Mucosa of descending colon (tissue), 3 donors: ENCODE results near the gene NAA20. TPM values are rescaled to one million over a fixed set of nuclear protein-coding genes. Genes with fewer than 3 reads are reported as not detected.

Experiments
- ATAC-seq: fragments of 200-7000 bp; cut with Tn5 transposase; one replicate; pipeline ENCODE4 v1.9.1; 2020; ENCODE audit warnings: mild to moderate bottlenecking, moderate library complexity
- DNase-seq, 3 donors: peaks; one replicate each; pipeline ENCODE4 v3.0.0-alpha.2; 2020
- H3K36me3 ChIP-seq: fragments of 200-600 bp; one replicate; pipeline ENCODE4 v1.8.0; 2021; ENCODE audit warnings: low read depth, mild to moderate bottlenecking
- H3K4me1 ChIP-seq: fragments of 200-600 bp; one replicate; pipeline ENCODE4 v1.8.0; 2021; ENCODE audit warnings: low read depth, mild to moderate bottlenecking
- H3K4me3 ChIP-seq: fragments of 200-600 bp; one replicate; pipeline ENCODE4 v1.8.0; 2021; ENCODE audit warnings: mild to moderate bottlenecking
- H3K9me3 ChIP-seq: fragments of 200-600 bp; one replicate; pipeline ENCODE4 v1.8.0; 2021; ENCODE audit warnings: mild to moderate bottlenecking
- intact Hi-C, 2 donors: fragments of 100-400 bp; cut with DNase I in 1 of 2; cut with micrococcal nuclease in 1 of 2; formaldehyde crosslinking; loops; one replicate each; pipeline versions ENCODE4 v1.11.0 to v1.11.1; 2022; cut with DNase I, micrococcal nuclease
- total RNA-seq, 3 donors: library from RNA; stranded (reverse); fragmentation: NEBNext Ultra II Directional in 2 of 3; extraction: Animal tissue kit (Norgen Biotek cat#: 25700) in 2 of 3; gene quantifications; one replicate each; pipeline versions ENCODE4 v1.2.1 to v1.2.4, GENCODE V29; 2021 to 2023
- TF ChIP-seq, protein P1 (sequence below): fragments of 200-600 bp; IDR thresholded peaks from one replicate; pipeline ENCODE4 v1.8.0; 2022; ENCODE audit warnings: antibody characterized with exemption, mild to moderate bottlenecking
- donor health status: DM: no; HTN: no; CAD: no; lungs with moderate emphysema.
- donor health status: DM: no; HTN: no; CAD: no.
- donor health status: DM: no; HTN: yes; CAD: no.

NAA20 gene
- total RNA-seq, 3 donors from 2014 or later, result 38.7 to 46.6 (median 42.3) TPM

DNA sequence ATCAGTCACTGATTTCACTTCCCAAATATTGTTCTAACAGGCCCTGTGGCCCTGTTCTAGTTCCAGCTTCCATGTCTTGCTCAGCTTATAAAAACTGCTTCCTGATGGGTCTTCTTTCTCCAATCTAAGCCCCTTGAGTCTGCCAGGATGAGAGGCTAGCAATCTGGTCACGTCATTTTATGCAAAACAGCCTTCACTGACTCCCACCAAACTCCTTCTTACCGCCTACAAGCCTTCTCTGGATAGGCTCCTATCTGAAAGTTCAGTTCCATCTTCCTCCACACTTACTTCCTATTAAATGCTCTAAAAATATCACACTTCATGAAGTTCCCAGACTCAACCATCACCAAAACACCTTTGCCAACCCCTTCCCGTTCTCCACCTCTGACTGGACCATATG is 19.6 kb downstream of the NAA20 start:
- peaks cover 15% of the 10 kb centered on the region for H3K36me3 ChIP-seq
- no peak overlapping the region for H3K4me3 ChIP-seq
- TF ChIP-seq, protein P1, sequence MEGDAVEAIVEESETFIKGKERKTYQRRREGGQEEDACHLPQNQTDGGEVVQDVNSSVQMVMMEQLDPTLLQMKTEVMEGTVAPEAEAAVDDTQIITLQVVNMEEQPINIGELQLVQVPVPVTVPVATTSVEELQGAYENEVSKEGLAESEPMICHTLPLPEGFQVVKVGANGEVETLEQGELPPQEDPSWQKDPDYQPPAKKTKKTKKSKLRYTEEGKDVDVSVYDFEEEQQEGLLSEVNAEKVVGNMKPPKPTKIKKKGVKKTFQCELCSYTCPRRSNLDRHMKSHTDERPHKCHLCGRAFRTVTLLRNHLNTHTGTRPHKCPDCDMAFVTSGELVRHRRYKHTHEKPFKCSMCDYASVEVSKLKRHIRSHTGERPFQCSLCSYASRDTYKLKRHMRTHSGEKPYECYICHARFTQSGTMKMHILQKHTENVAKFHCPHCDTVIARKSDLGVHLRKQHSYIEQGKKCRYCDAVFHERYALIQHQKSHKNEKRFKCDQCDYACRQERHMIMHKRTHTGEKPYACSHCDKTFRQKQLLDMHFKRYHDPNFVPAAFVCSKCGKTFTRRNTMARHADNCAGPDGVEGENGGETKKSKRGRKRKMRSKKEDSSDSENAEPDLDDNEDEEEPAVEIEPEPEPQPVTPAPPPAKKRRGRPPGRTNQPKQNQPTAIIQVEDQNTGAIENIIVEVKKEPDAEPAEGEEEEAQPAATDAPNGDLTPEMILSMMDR, result no peak
- intact Hi-C loops, result no loop called here
- no peaks in the 10 kb centered on the region for H3K4me1 ChIP-seq
- H3K9me3 ChIP-seq, result no peaks in the 10 kb centered on the region
- DNase-seq (no peak), ATAC-seq (no peak)

DNA sequence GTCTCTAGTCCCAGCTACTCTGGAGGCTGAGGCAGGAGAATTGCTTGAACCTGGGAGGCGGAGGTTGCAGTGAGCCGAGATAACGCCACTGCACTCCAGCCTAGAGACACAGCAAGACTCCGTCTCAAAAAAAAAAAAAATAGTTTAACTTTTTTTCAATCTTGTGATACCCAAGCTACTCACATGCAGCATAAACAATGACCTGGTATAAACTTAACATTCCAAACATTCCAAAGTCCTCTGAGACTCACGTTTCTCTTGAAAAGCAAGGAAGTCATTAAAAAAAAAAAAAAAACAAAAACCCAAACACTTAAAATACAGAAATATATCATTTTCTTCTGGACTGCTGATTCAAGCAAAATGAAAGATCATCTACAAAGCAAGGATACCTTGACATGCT is 20.8 kb downstream of the NAA20 start:
- H3K4me3 ChIP-seq, result no peak overlapping the region
- H3K4me1 ChIP-seq, result no peaks in the 10 kb centered on the region
- no peaks in the 10 kb centered on the region for H3K9me3 ChIP-seq
- intact Hi-C loops, result no loop called here
- DNase-seq, result no peak
- H3K36me3 ChIP-seq, result peaks cover 15% of the 10 kb centered on the region
- no peak for ATAC-seq
- TF ChIP-seq, protein P1, result no peak

DNA sequence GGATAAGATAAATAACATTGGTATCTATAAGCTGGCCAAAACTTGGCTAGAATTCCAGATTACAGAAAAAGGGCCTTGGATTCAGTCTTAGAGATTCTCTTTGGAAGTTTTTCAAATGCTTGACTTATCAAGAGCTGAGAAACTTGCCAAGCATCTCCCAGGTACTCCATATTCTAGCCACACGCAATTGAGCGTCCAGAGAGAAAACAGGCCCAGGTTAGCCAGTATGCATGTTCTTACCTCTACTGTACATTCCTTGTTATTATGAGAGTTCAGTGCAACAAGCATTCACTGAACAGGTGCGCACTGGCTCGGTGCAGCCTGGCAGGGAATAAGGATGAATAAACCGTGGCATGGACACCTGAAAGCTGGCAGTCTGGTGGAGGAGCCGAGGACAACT is 21.4 kb downstream of the NAA20 start:
- H3K36me3 ChIP-seq, result peaks cover 15% of the 10 kb centered on the region
- TF ChIP-seq, protein P1, result no peak
- DNase-seq (no peak), ATAC-seq (no peak)
- no peaks in the 10 kb centered on the region for H3K9me3 ChIP-seq
- intact Hi-C loops, result no loop called here
- H3K4me1 ChIP-seq, result no peaks in the 10 kb centered on the region
- no peak overlapping the region for H3K4me3 ChIP-seq

DNA sequence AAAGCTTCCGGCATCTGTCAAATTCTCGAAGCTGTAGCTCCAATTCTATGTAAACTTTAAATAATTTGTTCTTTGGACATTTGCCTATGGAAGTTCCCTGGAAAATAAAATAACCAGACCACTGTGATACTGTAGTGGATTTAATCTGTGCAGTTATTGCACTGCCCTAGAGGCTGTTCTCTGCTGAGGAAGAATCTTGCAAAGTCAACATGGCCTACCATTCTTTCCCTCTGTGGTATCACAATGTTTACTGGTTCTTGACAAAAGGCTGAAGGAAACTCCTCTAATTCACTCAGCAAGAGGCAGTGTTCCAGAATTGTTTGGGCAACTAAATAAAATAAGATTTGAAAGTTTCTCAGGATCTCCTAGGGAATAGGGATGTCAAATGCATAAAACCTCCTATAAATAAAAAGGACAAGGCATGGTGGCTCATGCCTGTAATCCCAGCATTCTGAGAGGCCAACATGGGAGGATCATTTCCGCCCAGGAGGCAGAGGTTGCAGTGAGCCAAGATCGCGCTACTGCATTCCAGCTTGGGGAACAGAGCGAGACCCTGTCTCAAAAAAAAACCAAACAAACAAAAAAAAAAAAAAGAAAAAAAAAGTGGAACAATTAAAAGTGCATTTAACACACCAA is 22.7 kb downstream of the NAA20 start:
- DNase-seq (no peak), ATAC-seq (no peak)
- Histone ChIP-seq H3K9me3 (no peaks in the 10 kb centered on the region), H3K36me3 (peaks cover 15% of the 10 kb centered on the region), H3K4me3 (no peak overlapping the region), H3K4me1 (no peaks in the 10 kb centered on the region)
- TF ChIP-seq, protein P1, result no peak
- intact Hi-C loops, result no loop called here

DNA sequence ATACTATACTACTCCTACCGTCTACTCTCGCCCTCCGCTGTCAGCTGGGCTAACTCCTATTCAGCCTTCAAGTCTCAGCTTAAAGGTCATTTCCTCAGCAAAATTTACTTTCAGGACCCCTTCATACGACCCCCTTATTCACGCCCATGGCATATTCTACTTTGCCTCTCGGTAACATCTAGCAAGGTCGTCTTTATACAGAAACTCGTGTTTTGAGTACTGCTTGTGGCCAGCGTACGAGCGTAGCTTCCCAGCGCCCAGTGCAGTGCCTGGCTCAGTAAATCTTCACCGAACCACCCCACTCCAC is 34.6 kb downstream of the NAA20 start:
- intact Hi-C loops, result no loop called here
- Histone ChIP-seq H3K9me3 (no peaks in the 10 kb centered on the region), H3K36me3 (no peaks in the 10 kb centered on the region), H3K4me3 (peak overlapping the region; percentile 91), H3K4me1 (peaks cover 12% of the 10 kb centered on the region)
- ATAC-seq (peak; percentile 39), DNase-seq (no peak)
- TF ChIP-seq, protein P1, result no peak
